NCI-H526 (cell line): Measurements from ENCODE around the gene NUB1.
"Not testable (repeated sequence)": the region's sequence is repeated elsewhere in the genome, so short reads cannot be mapped to it uniquely, and the experiment has no call there.

Experiments
- DNase-seq, 2 experiments: peaks; one replicate each; lab custom pipeline; 2025; lab: John Stamatoyannopoulos, UW

Gene NUB1, protein sequence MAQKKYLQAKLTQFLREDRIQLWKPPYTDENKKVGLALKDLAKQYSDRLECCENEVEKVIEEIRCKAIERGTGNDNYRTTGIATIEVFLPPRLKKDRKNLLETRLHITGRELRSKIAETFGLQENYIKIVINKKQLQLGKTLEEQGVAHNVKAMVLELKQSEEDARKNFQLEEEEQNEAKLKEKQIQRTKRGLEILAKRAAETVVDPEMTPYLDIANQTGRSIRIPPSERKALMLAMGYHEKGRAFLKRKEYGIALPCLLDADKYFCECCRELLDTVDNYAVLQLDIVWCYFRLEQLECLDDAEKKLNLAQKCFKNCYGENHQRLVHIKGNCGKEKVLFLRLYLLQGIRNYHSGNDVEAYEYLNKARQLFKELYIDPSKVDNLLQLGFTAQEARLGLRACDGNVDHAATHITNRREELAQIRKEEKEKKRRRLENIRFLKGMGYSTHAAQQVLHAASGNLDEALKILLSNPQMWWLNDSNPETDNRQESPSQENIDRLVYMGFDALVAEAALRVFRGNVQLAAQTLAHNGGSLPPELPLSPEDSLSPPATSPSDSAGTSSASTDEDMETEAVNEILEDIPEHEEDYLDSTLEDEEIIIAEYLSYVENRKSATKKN

DNA sequence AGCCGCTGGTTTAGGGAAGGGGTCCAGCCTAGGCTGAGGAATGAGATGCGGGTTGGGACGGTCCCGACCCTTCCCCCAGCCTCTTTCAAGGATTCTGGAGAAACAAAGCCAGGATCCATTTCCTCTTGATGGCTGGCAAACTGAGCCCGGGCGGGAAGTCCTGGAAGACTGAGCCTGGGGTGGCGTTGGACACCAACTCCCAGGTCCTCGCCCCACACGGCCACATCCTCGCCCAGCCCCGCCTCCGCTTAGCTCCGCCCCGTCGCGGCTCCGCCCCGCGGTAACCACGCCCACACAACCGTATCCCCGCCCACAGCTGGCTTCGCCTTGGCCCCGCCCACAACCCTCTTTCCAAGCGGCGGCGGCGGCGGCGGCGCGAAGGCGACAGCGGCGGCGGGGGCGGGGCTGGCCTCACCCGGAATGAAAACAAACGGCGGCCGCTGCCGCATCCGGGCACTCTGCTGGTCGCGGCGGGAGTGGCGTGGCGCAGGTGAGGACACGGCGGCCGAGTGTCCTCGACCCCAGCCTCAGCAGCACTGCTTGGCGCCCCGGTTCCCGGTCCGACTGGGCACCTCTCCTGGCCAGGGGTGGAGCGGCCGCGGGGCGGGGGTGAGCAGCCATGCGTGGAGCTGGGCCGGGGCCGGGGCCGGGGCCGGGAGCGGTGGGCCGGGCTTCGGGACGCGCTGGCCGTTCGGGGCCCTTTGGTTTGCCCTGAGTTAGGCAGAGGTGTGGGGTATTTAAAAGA is at the start of gene NUB1:
TSS of gene NUB1 (plus strand) at position 456 of the 745 bp plus-strand sequence. CDS start 3,538 bp downstream, outside the sequence.
- peak; percentile 56 to 95 for DNase-seq

DNA sequence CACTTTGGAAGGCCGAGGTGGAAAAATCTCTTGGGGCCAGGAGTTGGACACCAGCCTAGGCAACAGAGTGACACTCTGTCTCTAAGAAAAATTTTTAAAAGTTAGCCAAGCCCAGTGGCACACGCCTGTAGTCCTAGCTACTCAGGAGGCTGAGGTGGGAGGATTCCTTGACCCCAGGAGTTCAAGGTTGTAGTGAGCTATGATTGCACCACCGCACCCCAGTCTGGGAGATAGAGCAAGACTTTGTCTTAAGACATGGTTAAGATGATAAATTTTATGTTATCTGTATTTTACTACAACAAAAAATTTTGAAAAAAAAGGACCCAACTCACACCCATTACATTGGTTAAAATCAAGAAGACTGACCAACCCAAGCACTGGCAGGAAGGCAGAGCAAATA is 48.8 kb upstream of the NUB1 start:
- DNase-seq = no peak

DNA sequence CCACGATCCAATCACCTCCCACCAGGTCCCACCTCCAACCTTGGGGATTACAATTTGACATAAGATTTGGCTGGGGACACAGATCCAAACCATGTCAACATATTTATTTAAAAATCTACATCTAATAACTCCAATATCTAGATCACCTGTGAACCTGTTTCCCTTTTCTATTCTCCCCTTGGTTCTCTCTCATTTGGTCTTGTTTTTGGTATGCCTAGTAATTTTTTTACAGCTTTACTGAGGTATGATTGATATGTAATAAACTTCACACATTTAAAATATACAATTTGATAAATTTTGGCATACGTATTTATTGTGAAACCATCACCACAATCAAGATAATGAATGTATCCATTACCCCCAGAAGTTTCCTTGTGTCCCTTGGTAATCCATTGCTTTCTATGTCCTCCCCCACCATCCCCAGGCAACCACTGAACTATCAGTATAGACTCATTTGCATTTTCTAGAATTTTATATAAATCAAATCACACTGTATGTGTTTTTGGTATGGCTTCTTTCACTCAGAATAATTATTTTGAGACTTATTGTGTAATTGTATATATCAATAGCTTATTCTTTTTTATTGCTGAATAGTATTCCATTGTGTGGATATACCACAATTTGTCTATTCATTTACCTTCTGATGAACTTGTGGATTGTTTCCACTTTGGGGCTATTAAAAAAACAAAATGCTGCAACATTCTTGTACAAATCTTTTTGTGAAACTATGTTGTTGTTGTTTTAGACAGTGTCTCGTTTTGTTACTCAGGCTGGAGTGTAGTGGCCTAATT is 45.2 kb upstream of the NUB1 start:
- no peak for DNase-seq

GRCh38 chr7:151298765-151299164 is 42.8 kb upstream of the NUB1 start:
- no peak for DNase-seq

DNA sequence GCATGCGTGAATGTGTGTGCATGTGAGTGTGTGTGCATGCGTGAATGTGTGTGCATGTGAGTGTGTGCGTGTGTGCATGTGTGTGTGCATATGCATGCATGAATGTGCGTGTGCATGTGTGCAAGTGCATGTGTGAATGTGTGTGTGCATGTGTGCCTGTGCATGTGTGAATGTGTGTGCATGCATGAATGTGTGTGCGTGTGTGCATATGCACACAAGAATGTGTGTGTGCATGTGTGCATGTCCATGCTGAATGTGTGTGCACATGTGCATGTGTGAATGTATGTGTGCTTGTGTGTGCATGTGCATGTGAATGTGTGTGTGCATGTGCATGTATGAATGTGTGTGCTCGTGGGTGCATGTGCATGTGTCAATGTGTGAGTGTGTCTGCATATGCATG is 42.1 kb upstream of the NUB1 start:
- no peak for DNase-seq

GRCh38 chr7:151299940-151300645 is 41.5 kb upstream of the NUB1 start:
- no peak for DNase-seq

- no peak for DNase-seq
These were observed 39.8 kb upstream of the NUB1 start for GRCh38 chr7:151301471-151302462.

DNA sequence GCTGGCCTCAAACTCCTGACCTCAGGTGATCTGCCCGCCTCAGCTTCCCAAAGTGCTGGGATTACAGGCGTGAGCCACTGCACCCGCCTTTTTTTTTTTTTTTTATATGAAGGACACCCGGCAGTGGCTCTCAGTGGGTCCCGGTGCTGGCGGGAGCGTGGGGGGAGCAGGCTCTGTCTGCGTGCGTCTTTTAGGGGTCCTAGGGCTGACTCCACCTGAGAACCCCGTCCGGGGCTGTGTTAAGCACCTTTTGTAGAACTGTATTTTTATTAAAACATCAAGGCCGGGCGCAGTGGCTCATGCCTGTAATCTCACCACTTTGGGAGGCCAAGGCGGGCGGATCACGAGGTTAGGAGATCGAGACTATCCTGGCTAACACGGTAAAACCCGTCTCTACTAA is 37.4 kb upstream of the NUB1 start:
- not testable (repeated sequence) for DNase-seq

GRCh38 chr7:151304856-151305255 is 36.8 kb upstream of the NUB1 start:
- DNase-seq = peak; percentile 29 to 34

DNA sequence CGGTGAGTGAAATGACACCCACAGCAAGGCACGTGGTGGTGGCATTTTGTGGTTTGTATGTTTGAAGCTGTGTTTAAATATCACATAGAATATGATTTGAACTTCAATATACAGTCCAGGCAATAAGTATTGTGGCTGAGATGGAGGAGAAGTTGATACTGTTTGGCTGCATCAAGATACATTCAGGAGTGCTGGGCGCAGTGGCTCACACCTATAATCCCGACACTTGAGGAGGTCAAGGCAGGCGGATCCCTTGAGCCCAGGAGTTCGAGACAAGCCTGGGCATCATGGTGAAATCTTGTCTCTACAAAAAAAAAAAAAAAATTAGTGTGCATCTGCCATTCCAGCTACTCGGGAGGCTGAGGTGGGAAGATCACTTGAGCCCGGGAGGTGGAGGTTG is 35.2 kb upstream of the NUB1 start:
- DNase-seq = no peak

DNA sequence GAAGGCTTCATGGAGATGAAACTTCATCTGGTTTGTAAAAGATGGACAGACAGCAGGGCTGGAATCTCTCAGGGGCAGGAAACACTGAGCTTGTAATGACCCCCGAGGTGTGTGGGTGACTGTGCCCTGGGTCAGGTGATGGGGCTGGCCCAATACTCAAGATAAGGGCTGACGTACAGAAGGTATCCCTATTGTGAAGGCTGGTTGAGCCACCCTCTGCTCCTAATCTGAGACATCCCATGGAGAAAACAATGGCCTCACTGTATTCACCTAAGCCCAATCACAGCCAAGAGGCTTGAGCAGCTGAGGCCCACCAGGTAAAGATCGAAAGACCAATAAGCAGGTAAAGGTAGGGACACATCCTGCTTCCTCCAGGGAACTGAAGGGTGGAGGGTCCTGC is 34.8 kb upstream of the NUB1 start:
- DNase-seq = no peak

DNA sequence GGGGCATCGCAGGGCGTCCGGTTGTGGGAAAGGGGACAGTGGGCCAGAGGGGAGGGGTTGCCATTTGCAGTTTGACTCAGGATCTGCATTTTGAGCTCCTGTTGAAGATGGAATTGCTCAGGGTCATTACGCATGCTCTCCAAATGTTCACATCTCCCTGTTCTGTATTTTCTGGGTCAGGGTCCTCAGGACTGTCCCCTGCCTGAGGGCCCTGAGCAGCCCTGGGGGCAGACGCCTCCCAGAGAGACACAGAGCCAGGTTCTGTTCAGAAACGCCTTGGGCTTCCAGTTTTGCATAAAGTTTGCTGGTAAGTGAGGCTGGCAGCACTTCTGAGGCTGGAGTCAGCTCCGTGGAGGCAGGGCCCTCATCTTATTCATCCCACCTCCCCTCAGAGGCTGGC is 34.1 kb upstream of the NUB1 start:
- DNase-seq = no peak

DNA sequence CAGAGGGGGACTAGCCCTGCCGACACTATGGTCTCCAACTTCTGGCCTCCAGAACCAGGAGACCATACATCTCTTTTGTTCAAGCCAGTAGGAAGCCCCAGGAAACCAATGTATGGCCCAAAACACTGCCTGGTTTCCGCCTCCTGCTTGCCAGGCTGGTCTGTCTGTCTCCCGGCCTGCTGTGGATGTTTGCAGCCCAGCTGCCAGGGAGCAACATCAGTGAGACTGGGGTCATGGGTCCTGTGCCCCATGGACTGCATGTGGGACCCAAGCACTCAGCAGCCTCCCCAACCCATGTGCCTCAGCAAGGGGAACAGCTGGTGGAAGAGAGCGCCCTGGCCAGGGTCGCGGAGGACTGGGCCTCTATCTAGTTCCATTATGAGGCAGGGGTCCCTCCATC is 33.4 kb upstream of the NUB1 start:
- DNase-seq = no peak

GRCh38 chr7:151308791-151309190 is 32.8 kb upstream of the NUB1 start:
- DNase-seq = no peak

DNA sequence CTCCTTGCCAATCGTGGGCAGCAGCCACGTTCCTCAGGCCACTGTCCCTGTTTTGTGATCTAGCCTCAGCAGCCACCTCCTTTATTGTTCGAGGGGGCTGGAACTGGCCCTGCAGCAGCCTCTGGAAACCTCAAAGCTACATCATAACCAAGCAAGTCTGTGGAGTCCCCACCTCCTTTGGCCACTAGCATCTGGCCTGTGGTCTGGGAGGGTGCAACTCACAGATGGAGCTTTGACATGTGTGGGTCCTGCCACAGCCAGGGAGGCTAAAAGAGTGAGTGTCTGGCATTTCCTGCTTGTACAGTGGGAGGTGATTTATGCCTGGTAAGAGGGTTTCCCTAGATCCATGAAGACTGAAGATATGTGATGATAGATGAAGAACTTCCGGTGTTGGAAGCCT is 32.3 kb upstream of the NUB1 start:
- no peak for DNase-seq

GRCh38 chr7:151310578-151310977 is 31.0 kb upstream of the NUB1 start:
- DNase-seq = peak; percentile 6 to 74

- peak; percentile 26 to 60 for DNase-seq
These were observed 30.2 kb upstream of the NUB1 start for GRCh38 chr7:151311294-151311864.

DNA sequence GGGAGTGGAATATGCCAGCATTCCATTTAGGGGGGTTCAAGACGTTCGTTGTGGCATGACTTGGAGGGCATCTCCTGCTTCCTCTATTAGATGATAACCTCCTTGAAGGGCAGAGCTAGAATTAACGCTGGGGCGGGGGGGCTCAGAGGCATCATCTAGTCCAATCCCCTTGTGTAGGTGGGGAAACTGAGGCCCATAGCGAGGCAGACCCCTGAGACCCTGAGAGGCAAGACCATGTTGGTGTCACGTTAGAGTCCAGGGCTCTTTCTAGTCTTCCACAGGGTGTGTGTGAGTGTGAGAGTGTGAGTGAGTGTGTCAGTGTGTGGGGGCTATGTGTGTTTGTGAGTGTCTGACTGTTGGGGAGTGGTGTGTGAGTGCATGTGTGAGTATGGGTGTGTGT is 29.3 kb upstream of the NUB1 start:
- DNase-seq = no peak

DNA sequence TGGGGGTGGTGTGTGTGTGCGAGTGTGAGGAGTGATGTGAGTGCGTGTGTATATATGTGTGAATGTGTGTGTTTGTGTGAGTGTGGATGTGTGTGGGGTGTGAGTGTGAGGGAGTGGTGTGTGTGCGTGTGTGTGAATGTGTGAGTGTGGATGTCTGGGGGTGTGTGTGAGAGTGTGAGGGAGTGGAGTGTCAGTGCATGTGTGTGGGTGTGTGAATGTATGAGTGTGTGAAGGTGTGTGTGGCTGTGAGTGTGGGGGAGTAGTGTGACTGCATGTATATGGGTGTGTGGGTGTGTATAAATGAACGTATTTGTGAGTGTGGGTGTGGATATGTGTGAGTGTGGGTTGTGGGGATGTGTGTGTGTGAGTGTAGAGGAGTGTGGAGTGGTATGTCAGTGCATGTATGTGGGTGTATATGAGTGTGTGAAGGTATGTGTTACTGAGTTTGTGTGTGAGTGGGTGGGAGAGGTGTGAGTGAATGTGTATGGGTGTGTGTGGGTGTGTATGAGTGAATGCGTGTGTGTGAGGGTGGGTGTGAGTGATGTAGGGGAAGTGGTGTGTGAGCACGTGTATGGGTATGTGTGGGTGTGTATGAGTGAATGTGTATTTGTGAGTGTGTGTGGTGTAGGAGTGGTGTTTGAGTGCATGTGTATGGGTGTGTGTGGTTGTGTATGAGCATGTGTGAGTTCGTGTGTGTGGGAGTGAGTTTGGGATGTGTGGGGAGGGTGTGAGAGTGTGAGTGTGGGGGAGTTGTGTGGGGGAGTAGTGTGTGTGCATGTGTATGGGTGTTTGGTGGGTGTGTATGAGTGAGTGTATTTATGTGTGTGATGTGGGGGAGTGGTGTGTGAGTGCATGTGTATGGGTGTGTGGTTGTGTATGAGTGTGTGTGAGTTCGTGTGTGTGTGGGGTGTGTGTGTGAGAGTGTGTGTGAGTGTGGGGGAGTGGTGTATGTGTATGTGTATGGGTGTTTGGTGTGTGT is 28.5 kb upstream of the NUB1 start:
- DNase-seq = no peak
